Colonic mucosa (tissue), 4 donors: ENCODE results near the gene TBC1D8. TPM values are rescaled to one million over a fixed set of nuclear protein-coding genes. Genes with fewer than 3 reads are reported as not detected.
"Not testable (repeated sequence)": the region's sequence is repeated elsewhere in the genome, so short reads cannot be mapped to it uniquely, and the experiment has no call there.

Experiments used
- DNase-seq: peaks from one replicate; pipeline ENCODE4 v3.0.0-alpha.2; 2020
- H3K27ac ChIP-seq: fragments of 200-600 bp; one replicate; pipeline ENCODE4 v1.8.0; 2021
- H3K27me3 ChIP-seq: fragments of 200-600 bp; one replicate; pipeline ENCODE4 v1.8.0; 2021
- H3K36me3 ChIP-seq: fragments of 200-600 bp; one replicate; pipeline ENCODE4 v1.8.0; 2021
- H3K4me1 ChIP-seq: fragments of 200-600 bp; one replicate; pipeline ENCODE4 v1.8.0; 2021; ENCODE audit warnings: mild to moderate bottlenecking
- H3K4me3 ChIP-seq: fragments of 200-600 bp; one replicate; pipeline ENCODE4 v1.8.0; 2021
- H3K9ac ChIP-seq, 2 donors: one replicate each; pipeline ENCODE4 v1.7.0; 2013; ENCODE audit warnings: control low read depth in 2 of 2, low read depth in 2 of 2, low read length in 2 of 2
- H3K9me3 ChIP-seq: fragments of 200-600 bp; one replicate; pipeline ENCODE4 v1.8.0; 2021
- CTCF ChIP-seq: fragments of 200-600 bp; IDR thresholded peaks from one replicate; pipeline ENCODE4 v1.8.0; 2022; ENCODE audit warnings: antibody characterized with exemption, mild to moderate bottlenecking
- intact Hi-C: fragments of 100-400 bp; cut with DNase I; formaldehyde crosslinking; loops from one replicate; pipeline ENCODE4 v1.14.1; 2022
- total RNA-seq, 2 donors: library from RNA; stranded (reverse); fragmentation: NEBNext Ultra II Directional in 1 of 2; extraction: Animal tissue kit (Norgen Biotek cat#: 25700) in 1 of 2; gene quantifications; one replicate each; pipeline ENCODE4 v1.2.1, GENCODE V29; 2021
- donor health status: healthy.
- donor health status: DM: no; HTN: no; CAD: no.
- donor health status: DM: no; HTN: no; CAD: no.

The TBC1D8 gene
- total RNA-seq, 2 donors from 2014 or later: 10.3 to 11.8 TPM

DNA sequence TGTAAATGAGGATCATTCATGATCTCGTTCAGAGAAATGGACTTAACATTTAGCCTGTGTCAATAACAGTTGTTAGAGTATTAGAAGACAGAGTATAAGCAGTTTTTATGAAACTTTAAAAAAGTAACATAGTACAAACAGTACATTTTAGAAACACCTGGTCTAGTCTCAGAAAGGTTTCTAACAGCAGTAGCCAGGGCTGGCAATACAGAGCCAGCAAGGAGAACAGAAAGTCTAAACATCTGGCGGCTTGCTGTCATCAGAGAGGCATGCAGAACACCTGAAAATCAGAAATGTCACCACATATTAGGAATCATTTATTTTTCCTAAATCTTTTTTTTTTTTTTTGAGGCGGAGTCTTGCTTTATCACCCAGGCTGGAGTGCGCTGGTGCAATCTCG lies 99.0 kb downstream of the TBC1D8 start:
- Histone ChIP-seq H3K4me1 (no peaks in the 10 kb centered on the region), H3K4me3 (no peak overlapping the region), H3K27ac (no peak overlapping the region), H3K9ac (no peak overlapping the region), H3K27me3 (no peaks in the 10 kb centered on the region), H3K9me3 (no peaks in the 10 kb centered on the region), H3K36me3 (no peaks in the 10 kb centered on the region)
- intact Hi-C loops: no loop called here
- no peak for TF ChIP-seq CTCF
- DNase-seq: no peak

GRCh38 chr2:101050886-101051285 lies 100.3 kb downstream of the TBC1D8 start:
- intact Hi-C loops, H3K4me3 ChIP-seq, H3K27me3 ChIP-seq, H3K27ac ChIP-seq, DNase-seq, H3K9ac ChIP-seq, H3K9me3 ChIP-seq, H3K36me3 ChIP-seq, H3K4me1 ChIP-seq: not testable (repeated sequence)

DNA sequence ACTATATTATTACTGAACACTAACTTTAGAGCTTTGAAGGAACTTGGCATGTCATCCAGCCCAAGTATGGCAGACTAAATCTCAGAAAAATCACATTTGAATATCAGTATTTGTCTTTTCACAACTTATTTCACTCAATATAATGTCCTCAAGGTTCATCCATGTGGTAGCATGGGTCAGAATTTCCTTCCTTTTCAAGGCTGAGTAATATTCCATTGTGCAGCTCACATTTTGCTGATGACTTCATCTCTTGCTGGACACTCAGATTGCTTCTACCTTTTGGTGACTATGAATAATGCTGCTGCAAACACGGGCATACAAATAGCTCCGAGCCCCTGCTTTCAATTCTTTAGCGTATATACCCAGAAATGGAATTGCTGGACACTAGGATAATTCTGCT lies 102.4 kb downstream of the TBC1D8 start:
- intact Hi-C loops: no loop called here

GRCh38 chr2:101047774-101048173 lies 103.4 kb downstream of the TBC1D8 start:
- no peaks in the 10 kb centered on the region for H3K36me3 ChIP-seq
- H3K9ac ChIP-seq: no peak overlapping the region
- intact Hi-C loops: no loop called here
- H3K4me1 ChIP-seq: no peaks in the 10 kb centered on the region
- no peaks in the 10 kb centered on the region for H3K27me3 ChIP-seq
- DNase-seq: no peak
- H3K27ac ChIP-seq: no peak overlapping the region
- TF ChIP-seq CTCF: no peak
- no peaks in the 10 kb centered on the region for H3K9me3 ChIP-seq
- H3K4me3 ChIP-seq: no peak overlapping the region

More for the DNA sequence above, 102.4 kb downstream of the TBC1D8 start:
- Histone ChIP-seq H3K27me3 (no peaks in the 10 kb centered on the region), H3K36me3 (no peaks in the 10 kb centered on the region), H3K4me1 (no peaks in the 10 kb centered on the region), H3K9ac (no peak overlapping the region), H3K4me3 (no peak overlapping the region), H3K27ac (no peak overlapping the region), H3K9me3 (no peaks in the 10 kb centered on the region)
- no peak for DNase-seq
- no peak for TF ChIP-seq CTCF

- H3K9ac ChIP-seq: no peak overlapping the region
- H3K36me3 ChIP-seq: no peaks in the 10 kb centered on the region
- no peaks in the 10 kb centered on the region for H3K27me3 ChIP-seq
- intact Hi-C loops: no loop called here
- no peak overlapping the region for H3K4me3 ChIP-seq
- H3K27ac ChIP-seq: no peak overlapping the region
- no peak for DNase-seq
- no peaks in the 10 kb centered on the region for H3K9me3 ChIP-seq
- no peak for TF ChIP-seq CTCF
- no peaks in the 10 kb centered on the region for H3K4me1 ChIP-seq
Observed at GRCh38 chr2:101047075-101047766, 104.0 kb downstream of the TBC1D8 start.

DNA sequence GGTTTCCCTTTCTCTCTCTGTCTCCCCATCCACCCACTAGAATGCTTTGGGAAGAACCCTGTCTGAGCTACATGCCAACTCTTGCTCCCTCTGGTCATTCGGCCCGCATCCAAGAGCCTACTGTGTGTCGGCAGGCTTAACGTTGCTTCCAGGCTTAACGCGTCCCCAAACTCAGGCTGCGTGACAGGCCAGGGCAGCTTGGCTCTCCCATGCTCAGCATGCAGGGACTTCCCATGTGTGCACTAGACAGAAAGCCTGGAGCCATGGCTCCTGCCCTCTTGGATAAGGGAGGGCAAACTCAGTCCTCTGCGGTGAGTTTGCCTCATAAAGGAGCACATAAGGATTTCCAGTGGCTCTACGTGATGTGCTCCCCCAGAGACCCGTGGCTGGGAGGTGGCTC lies 105.9 kb downstream of the TBC1D8 start:
- TF ChIP-seq CTCF: no peak
- intact Hi-C loops: no loop called here
- no peaks in the 10 kb centered on the region for H3K36me3 ChIP-seq
- H3K4me1 ChIP-seq: no peaks in the 10 kb centered on the region
- DNase-seq: no peak
- no peaks in the 10 kb centered on the region for H3K9me3 ChIP-seq
- H3K4me3 ChIP-seq: no peak overlapping the region
- H3K27me3 ChIP-seq: no peaks in the 10 kb centered on the region
- H3K27ac ChIP-seq: no peak overlapping the region
- no peak overlapping the region for H3K9ac ChIP-seq
